Skeletal muscle tissue (tissue), 4 donors: Measurements from ENCODE around the gene TMED3. TPM values are rescaled to one million over a fixed set of nuclear protein-coding genes. Genes with fewer than 3 reads are reported as not detected.

ENCODE experiments used
- H3K27ac ChIP-seq: one replicate; pipeline ENCODE4 v1.7.0; 2013; ENCODE audit warnings: mild to moderate bottlenecking, low read depth, low read length, inconsistent platforms
- H3K27me3 ChIP-seq, 3 donors: one replicate each; pipeline ENCODE4 v1.7.0; 2013; ENCODE audit warnings: low read length in 3 of 3; ENCODE audit not compliant: control insufficient read depth in 3 of 3, insufficient read depth in 3 of 3
- H3K36me3 ChIP-seq, 3 donors: one replicate each; pipeline ENCODE4 v1.7.0; 2013; ENCODE audit warnings: low read length in 3 of 3; ENCODE audit not compliant: control insufficient read depth in 3 of 3, insufficient read depth in 3 of 3
- H3K4me1 ChIP-seq, 3 donors: one replicate each; pipeline ENCODE4 v1.7.0; 2013; ENCODE audit warnings: low read length in 3 of 3, mild to moderate bottlenecking in 3 of 3; ENCODE audit not compliant: control insufficient read depth in 3 of 3, insufficient read depth in 3 of 3
- H3K4me3 ChIP-seq, 3 donors: one replicate each; pipeline ENCODE4 v1.7.0; 2013; ENCODE audit warnings: low read length in 3 of 3
- H3K9ac ChIP-seq, 3 donors: one replicate each; pipeline ENCODE4 v1.7.0; 2013; ENCODE audit warnings: low read length in 3 of 3, mild to moderate bottlenecking in 3 of 3, moderate library complexity in 2 of 3, low read depth in 1 of 3
- H3K9me3 ChIP-seq, 3 donors: one replicate each; pipeline ENCODE4 v1.7.0; 2013; ENCODE audit warnings: low read length in 3 of 3; ENCODE audit not compliant: control insufficient read depth in 3 of 3
- total RNA-seq: library from RNA; depleted of rRNA; stranded (reverse); fragments of >200 nt; gene quantifications from one replicate; pipeline ENCODE4 v1.2.3, GENCODE V29; 2014
- donor health status: Osteomylitis.

TMED3 gene
- total RNA-seq, 1 donor from 2014 or later: 28.2 TPM

- no peaks in the 10 kb centered on the region for H3K27me3 ChIP-seq
- H3K4me1 ChIP-seq: no peaks in the 10 kb centered on the region
- H3K4me3 ChIP-seq: no peak overlapping the region
- H3K36me3 ChIP-seq: no peaks in the 10 kb centered on the region
- H3K9ac ChIP-seq: no peak overlapping the region
- H3K27ac ChIP-seq: no peak overlapping the region
- H3K9me3 ChIP-seq: no peaks in the 10 kb centered on the region
These were observed 28.8 kb downstream of the TMED3 start for GRCh38 chr15:79339588-79340314.

DNA sequence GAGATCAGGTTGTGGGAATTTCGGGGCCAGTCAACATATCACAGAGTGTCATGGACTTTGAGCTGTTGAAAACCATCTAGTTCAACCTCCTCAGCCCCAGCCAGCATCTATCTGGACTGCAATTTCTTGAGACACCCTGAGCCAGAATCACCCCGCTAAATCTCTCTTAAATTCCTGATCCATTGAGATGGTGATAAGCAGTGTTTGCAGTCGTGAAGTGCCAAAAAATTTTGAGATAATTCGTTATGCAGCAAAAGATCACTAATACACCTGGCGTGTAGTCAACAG is 29.3 kb downstream of the TMED3 start:
- Histone ChIP-seq H3K27ac (no peak overlapping the region), H3K27me3 (no peaks in the 10 kb centered on the region), H3K9ac (no peak overlapping the region), H3K4me1 (no peaks in the 10 kb centered on the region), H3K9me3 (no peaks in the 10 kb centered on the region), H3K4me3 (no peak overlapping the region), H3K36me3 (no peaks in the 10 kb centered on the region)

DNA sequence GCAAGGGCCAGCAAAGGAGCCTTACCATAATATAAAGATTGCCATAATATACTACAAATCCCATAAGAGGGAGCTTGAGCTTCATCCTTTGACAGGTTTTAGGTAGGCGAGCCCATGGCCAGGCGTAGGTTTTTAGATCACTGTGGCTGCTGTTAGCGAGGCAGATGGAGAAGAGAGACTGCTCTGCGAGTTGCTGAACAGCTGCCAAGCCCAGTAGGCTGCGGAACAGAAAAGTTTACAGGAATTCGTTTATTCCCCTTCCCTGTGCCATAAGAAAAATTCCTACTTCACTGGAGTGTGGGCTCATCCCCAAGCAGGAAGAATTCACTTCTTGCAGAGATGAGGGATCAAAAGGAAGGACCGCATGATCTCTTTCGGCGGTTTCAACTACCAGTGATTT is 30.5 kb downstream of the TMED3 start:
- Histone ChIP-seq H3K9ac (no peak overlapping the region), H3K27ac (no peak overlapping the region), H3K27me3 (no peaks in the 10 kb centered on the region), H3K9me3 (no peaks in the 10 kb centered on the region), H3K36me3 (no peaks in the 10 kb centered on the region), H3K4me3 (no peak overlapping the region), H3K4me1 (no peaks in the 10 kb centered on the region)

DNA sequence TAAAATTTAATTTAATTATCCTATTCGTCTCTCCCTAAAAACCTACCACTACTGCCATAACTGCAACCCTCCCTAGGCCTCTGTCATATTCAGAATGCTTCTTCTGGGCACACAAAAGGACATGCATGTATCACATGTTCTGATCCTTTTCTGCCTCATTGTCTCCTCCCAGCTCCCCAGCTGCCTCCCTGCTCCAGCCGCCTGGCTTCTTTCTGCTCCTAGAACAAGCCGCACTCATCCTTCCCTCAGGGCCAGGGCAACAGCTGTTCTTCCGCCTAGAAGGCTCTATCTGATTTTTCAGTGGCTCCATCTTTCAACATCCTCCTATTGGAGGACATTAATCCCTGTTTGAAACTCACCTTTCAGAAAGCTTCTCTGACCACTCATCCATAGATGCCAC is 38.6 kb downstream of the TMED3 start:
- Histone ChIP-seq H3K4me3 (no peak overlapping the region), H3K4me1 (no peaks in the 10 kb centered on the region), H3K27me3 (no peaks in the 10 kb centered on the region), H3K36me3 (no peaks in the 10 kb centered on the region), H3K9me3 (no peaks in the 10 kb centered on the region), H3K27ac (no peak overlapping the region), H3K9ac (no peak overlapping the region)

DNA sequence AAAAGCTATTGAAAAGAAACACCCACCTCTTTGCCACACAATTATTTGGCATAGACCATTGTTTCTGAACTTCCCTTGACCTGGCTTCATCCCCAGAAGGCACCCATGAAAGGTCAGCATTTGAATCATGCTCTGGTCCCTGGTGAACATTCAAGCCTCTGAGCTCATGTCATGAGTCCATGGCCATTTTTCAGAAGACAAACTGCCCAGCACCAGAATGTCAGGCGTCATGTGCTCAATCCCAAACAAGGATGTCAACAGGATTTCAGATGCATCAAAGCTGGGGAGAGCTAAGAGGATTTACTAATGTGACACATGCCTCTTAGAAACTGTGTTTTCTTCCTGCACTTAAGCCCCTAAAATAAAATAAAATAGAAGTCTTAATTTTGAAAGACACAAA is 41.3 kb downstream of the TMED3 start:
- no peaks in the 10 kb centered on the region for H3K4me1 ChIP-seq
- H3K36me3 ChIP-seq: no peaks in the 10 kb centered on the region
- no peak overlapping the region for H3K9ac ChIP-seq
- no peaks in the 10 kb centered on the region for H3K27me3 ChIP-seq
- no peaks in the 10 kb centered on the region for H3K9me3 ChIP-seq
- H3K4me3 ChIP-seq: no peak overlapping the region
- no peak overlapping the region for H3K27ac ChIP-seq

DNA sequence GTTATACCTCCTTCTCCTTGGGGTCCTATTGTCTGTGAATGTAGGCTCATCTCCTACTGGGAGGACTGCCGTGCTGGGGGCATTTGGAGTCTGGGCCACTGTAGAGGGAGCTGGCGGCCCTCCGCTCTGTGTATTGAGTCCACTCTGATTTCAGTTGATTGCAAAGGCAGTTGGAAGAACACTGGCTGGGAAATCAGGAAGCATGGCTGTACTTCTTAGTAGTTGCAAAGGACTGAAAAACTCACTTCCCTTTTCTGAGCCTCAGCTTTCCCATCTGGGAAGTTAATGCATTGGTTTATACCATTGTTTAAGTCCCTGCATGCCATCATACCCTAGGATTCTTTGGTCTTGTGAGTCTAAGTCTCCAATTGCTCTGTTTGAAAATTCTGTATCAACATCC is 46.7 kb downstream of the TMED3 start:
- H3K27ac ChIP-seq: no peak overlapping the region
- H3K4me1 ChIP-seq: no peaks in the 10 kb centered on the region
- no peaks in the 10 kb centered on the region for H3K27me3 ChIP-seq
- no peaks in the 10 kb centered on the region for H3K36me3 ChIP-seq
- H3K4me3 ChIP-seq: no peak overlapping the region
- H3K9ac ChIP-seq: no peak overlapping the region
- H3K9me3 ChIP-seq: no peaks in the 10 kb centered on the region

DNA sequence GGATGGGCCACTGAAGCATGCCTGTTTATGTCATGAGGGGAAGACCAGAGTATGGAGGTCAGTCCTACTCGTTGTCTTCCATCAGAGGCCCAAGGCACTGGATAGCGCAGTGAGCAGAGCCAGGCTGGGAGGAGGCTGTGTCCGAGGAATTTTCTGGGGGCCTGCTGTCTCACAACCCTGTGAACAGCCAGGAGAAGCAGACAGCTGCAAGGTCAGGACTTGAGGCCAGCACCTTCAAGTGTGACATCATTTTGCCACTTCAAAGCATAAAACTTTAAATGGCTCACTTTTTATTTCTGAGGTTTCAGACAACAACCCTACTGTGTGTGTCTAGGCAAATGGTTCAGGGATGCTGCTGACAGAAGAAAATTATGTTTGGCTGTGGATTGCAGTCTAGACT is 47.2 kb downstream of the TMED3 start:
- Histone ChIP-seq H3K9me3 (no peaks in the 10 kb centered on the region), H3K9ac (no peak overlapping the region), H3K27ac (no peak overlapping the region), H3K4me3 (no peak overlapping the region), H3K36me3 (no peaks in the 10 kb centered on the region), H3K4me1 (no peaks in the 10 kb centered on the region), H3K27me3 (no peaks in the 10 kb centered on the region)

DNA sequence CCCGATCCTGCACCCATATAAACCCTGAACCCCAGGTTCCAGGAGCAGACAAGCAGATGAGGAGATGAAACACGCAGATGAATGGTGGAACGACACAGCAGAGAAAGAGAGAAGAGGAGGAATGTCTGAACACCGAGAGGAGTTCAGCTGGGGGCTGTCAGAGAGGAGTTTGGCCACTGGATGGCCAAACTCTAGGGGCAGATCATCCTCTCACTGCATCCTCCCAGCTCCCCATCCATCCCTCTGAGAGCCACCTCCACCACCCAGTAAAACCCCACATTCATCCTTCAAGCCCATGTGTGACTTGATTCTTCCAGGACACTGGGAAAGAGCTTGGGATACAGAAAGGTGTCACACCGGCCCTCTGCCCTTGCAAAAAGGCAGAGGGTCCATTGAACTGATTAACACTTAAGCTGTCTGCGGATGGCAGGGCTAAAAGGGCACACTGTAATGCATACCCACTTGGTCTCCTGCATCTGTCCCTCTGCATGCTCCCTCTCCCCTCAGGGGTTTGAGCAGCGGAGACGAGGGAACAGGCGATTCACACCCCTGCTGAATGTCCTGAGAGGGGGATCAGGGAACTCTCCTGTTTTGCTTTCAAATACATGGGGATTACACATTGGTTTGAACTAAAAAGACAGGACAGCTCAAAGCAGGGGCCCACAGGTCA is 53.8 kb downstream of the TMED3 start:
- Histone ChIP-seq H3K9ac (no peak overlapping the region), H3K36me3 (no peaks in the 10 kb centered on the region), H3K27me3 (no peaks in the 10 kb centered on the region), H3K4me1 (no peaks in the 10 kb centered on the region), H3K4me3 (no peak overlapping the region), H3K27ac (no peak overlapping the region), H3K9me3 (no peaks in the 10 kb centered on the region)

- Histone ChIP-seq H3K4me3 (no peak overlapping the region), H3K9me3 (no peaks in the 10 kb centered on the region), H3K36me3 (no peaks in the 10 kb centered on the region), H3K27ac (no peak overlapping the region), H3K9ac (no peak overlapping the region), H3K27me3 (no peaks in the 10 kb centered on the region), H3K4me1 (no peaks in the 10 kb centered on the region)
These were observed 54.9 kb downstream of the TMED3 start for GRCh38 chr15:79365765-79366164.

- H3K27me3 ChIP-seq: no peaks in the 10 kb centered on the region
- H3K9ac ChIP-seq: no peak overlapping the region
- no peaks in the 10 kb centered on the region for H3K36me3 ChIP-seq
- H3K9me3 ChIP-seq: no peaks in the 10 kb centered on the region
- no peak overlapping the region for H3K4me3 ChIP-seq
- no peaks in the 10 kb centered on the region for H3K4me1 ChIP-seq
- H3K27ac ChIP-seq: no peak overlapping the region
These were observed 55.8 kb downstream of the TMED3 start for GRCh38 chr15:79366691-79367090.
